Measurements from ENCODE around the gene HTT.
A peak's percentile ranks its signal among the peaks of the same experiment; 100 is the strongest.

The HTT gene

GRCh38 chr4:3196670-3197359 lies 122.3 kb downstream of the HTT start:
- no peak for TF ChIP-seq CTCF (conservative IDR thresholded peaks at IDR 0.05; ENCODE audit: control insufficient read depth, insufficient read depth, low read depth, low read length)
- no peak overlapping the region for H3K4me3 ChIP-seq (ENCODE audit: control insufficient read depth, low read depth, low read length)
- DNase-seq (ENCODE audit: low read depth), result no peak

GRCh38 chr4:3197366-3198105 lies 123.1 kb downstream of the HTT start:
- no peak for TF ChIP-seq CTCF (conservative IDR thresholded peaks at IDR 0.05; ENCODE audit: control insufficient read depth, insufficient read depth, low read depth, low read length)
- no peak overlapping the region for H3K4me3 ChIP-seq (ENCODE audit: control insufficient read depth, low read depth, low read length)
- no peak for DNase-seq (ENCODE audit: low read depth)

GRCh38 chr4:3198906-3199305 lies 124.4 kb downstream of the HTT start:
- H3K4me3 ChIP-seq (ENCODE audit: control insufficient read depth, low read depth, low read length), result no peak overlapping the region
- TF ChIP-seq CTCF (conservative IDR thresholded peaks at IDR 0.05; ENCODE audit: control insufficient read depth, insufficient read depth, low read depth, low read length), result no peak
- DNase-seq (ENCODE audit: low read depth), result no peak

GRCh38 chr4:3199653-3200422 lies 125.4 kb downstream of the HTT start:
- peak; percentile 59 for DNase-seq (ENCODE audit: low read depth)
- no peak overlapping the region for H3K4me3 ChIP-seq (ENCODE audit: control insufficient read depth, low read depth, low read length)
- TF ChIP-seq CTCF (conservative IDR thresholded peaks at IDR 0.05; ENCODE audit: control insufficient read depth, insufficient read depth, low read depth, low read length), result no peak

- no peak overlapping the region for H3K4me3 ChIP-seq (ENCODE audit: control insufficient read depth, low read depth, low read length)
- TF ChIP-seq CTCF (conservative IDR thresholded peaks at IDR 0.05; ENCODE audit: control insufficient read depth, insufficient read depth, low read depth, low read length), result no peak
- DNase-seq (ENCODE audit: low read depth), result no peak
These were observed 126.1 kb downstream of the HTT start for GRCh38 chr4:3200423-3201090.

All from fibroblast of mammary gland (primary cell).